Measurements from ENCODE around the gene SPINT2.

Gene SPINT2

DNA sequence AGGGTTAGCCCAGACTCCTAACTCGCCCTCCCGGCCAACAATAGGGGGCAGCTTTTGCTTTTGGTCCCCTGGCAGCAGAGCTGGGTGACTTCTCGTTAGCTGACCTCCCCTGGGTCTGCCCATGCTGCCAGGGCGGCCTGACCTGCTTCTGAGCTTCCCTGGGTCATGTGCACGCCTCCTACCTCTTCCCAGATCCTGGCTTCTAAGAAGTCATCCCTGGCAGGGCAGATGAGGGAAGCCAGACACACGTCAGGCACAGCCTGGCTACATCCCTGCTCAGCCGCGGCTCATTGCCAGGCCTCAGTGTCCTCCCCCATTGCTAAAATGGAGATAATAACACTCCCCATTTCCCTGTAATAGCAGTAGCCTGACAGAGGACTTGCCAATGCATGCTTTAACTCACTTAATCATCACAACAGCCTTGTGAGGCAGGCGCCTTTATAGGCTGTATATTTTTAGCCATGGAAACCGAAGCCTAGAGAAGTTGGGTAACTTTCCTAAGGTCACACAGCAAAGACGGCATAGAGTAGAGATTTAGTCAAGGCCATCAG lies 57.3 kb downstream of the SPINT2 start:
- TF ChIP-seq, protein P1, sequence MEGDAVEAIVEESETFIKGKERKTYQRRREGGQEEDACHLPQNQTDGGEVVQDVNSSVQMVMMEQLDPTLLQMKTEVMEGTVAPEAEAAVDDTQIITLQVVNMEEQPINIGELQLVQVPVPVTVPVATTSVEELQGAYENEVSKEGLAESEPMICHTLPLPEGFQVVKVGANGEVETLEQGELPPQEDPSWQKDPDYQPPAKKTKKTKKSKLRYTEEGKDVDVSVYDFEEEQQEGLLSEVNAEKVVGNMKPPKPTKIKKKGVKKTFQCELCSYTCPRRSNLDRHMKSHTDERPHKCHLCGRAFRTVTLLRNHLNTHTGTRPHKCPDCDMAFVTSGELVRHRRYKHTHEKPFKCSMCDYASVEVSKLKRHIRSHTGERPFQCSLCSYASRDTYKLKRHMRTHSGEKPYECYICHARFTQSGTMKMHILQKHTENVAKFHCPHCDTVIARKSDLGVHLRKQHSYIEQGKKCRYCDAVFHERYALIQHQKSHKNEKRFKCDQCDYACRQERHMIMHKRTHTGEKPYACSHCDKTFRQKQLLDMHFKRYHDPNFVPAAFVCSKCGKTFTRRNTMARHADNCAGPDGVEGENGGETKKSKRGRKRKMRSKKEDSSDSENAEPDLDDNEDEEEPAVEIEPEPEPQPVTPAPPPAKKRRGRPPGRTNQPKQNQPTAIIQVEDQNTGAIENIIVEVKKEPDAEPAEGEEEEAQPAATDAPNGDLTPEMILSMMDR (IDR thresholded peaks at IDR 0.05; ENCODE audit: low read depth, low read length, missing control alignments), result no peak
- in situ Hi-C loops (cut with HindIII; ENCODE audit: low pct_ligation_motif_present, low sequenced_read_pairs), result no loop called here
- H3K36me3 ChIP-seq (replicated peaks), result peaks cover 3% of the 10 kb centered on the region
- DNase-seq, result no peak
- no peaks in the 10 kb centered on the region for H3K27me3 ChIP-seq (replicated peaks)
- H3K27ac ChIP-seq, result no peak overlapping the region
- H3K4me3 ChIP-seq (ENCODE audit: low read depth, low read length), result no peak overlapping the region

- Histone ChIP-seq H3K27me3 (replicated peaks) (no peaks in the 10 kb centered on the region), H3K4me3 (ENCODE audit: low read depth, low read length) (no peak overlapping the region), H3K36me3 (replicated peaks) (peaks cover 8% of the 10 kb centered on the region), H3K27ac (no peak overlapping the region)
- in situ Hi-C loops (cut with HindIII; ENCODE audit: low pct_ligation_motif_present, low sequenced_read_pairs), result no loop called here
- TF ChIP-seq, protein P1 (IDR thresholded peaks at IDR 0.05; ENCODE audit: low read depth, low read length, missing control alignments), result no peak
- no peak for DNase-seq
Observed at GRCh38 chr19:38323291-38323690, 58.9 kb downstream of the SPINT2 start.

- H3K36me3 ChIP-seq (replicated peaks), result peaks cover 10% of the 10 kb centered on the region
- no peak overlapping the region for H3K27ac ChIP-seq
- in situ Hi-C loops (cut with HindIII; ENCODE audit: low pct_ligation_motif_present, low sequenced_read_pairs), result no loop called here
- H3K27me3 ChIP-seq (replicated peaks), result no peaks in the 10 kb centered on the region
- no peak overlapping the region for H3K4me3 ChIP-seq (ENCODE audit: low read depth, low read length)
- TF ChIP-seq, protein P1 (IDR thresholded peaks at IDR 0.05; ENCODE audit: low read depth, low read length, missing control alignments), result no peak
- DNase-seq, result no peak
Observed at GRCh38 chr19:38324431-38324830, 60.1 kb downstream of the SPINT2 start.

DNA sequence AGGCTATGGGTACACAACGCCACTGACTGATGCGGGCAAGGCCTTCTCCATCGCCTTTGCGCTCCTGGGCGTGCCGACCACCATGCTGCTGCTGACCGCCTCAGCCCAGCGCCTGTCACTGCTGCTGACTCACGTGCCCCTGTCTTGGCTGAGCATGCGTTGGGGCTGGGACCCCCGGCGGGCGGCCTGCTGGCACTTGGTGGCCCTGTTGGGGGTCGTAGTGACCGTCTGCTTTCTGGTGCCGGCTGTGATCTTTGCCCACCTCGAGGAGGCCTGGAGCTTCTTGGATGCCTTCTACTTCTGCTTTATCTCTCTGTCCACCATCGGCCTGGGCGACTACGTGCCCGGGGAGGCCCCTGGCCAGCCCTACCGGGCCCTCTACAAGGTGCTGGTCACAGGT lies 62.2 kb downstream of the SPINT2 start:
- in situ Hi-C loops (cut with HindIII; ENCODE audit: low pct_ligation_motif_present, low sequenced_read_pairs), result no loop called here
- peaks cover 10% of the 10 kb centered on the region for H3K36me3 ChIP-seq (replicated peaks)
- no peak overlapping the region for H3K27ac ChIP-seq
- no peaks in the 10 kb centered on the region for H3K27me3 ChIP-seq (replicated peaks)
- DNase-seq, result no peak
- no peak overlapping the region for H3K4me3 ChIP-seq (ENCODE audit: low read depth, low read length)
- TF ChIP-seq, protein P1 (IDR thresholded peaks at IDR 0.05; ENCODE audit: low read depth, low read length, missing control alignments), result no peak

DNA sequence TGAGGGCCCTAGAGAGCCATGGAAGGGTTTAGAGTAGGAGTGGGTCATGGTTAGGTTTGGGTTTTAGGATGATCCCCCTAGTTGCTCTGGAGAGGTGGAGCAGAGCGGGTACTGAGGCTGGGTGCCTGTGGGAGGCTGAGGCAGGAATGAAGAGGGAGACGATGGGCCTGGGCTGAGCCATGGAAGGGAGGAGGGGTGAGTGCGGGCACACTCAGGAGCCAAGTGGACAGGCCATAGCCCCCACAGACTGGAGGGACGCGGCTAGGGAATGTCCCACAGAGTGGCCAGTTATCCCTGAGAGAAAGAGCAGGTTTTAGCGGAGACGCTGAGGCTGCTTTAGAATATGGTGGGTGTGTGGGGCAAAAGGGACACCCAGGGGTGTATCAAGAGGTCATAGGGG lies 65.3 kb downstream of the SPINT2 start:
- Histone ChIP-seq H3K27me3 (replicated peaks) (no peaks in the 10 kb centered on the region), H3K36me3 (replicated peaks) (peaks cover 6% of the 10 kb centered on the region), H3K4me3 (ENCODE audit: low read depth, low read length) (no peak overlapping the region), H3K27ac (no peak overlapping the region)
- in situ Hi-C loops (cut with HindIII; ENCODE audit: low pct_ligation_motif_present, low sequenced_read_pairs), result no loop called here
- TF ChIP-seq, protein P1 (IDR thresholded peaks at IDR 0.05; ENCODE audit: low read depth, low read length, missing control alignments), result no peak
- no peak for DNase-seq

GRCh38 chr19:38331728-38332127 lies 67.4 kb downstream of the SPINT2 start:
- no peak overlapping the region for H3K4me3 ChIP-seq (ENCODE audit: low read depth, low read length)
- H3K27me3 ChIP-seq (replicated peaks), result no peaks in the 10 kb centered on the region
- peaks cover 6% of the 10 kb centered on the region for H3K36me3 ChIP-seq (replicated peaks)
- no peak for DNase-seq
- in situ Hi-C loops (cut with HindIII; ENCODE audit: low pct_ligation_motif_present, low sequenced_read_pairs), result no loop called here
- TF ChIP-seq, protein P1 (IDR thresholded peaks at IDR 0.05; ENCODE audit: low read depth, low read length, missing control alignments), result no peak
- H3K27ac ChIP-seq, result no peak overlapping the region
